ENCODE measurements around the gene CPAMD8.
"Not testable (repeated sequence)": the region's sequence is repeated elsewhere in the genome, so short reads cannot be mapped to it uniquely, and the experiment has no call there.

The CPAMD8 gene

DNA sequence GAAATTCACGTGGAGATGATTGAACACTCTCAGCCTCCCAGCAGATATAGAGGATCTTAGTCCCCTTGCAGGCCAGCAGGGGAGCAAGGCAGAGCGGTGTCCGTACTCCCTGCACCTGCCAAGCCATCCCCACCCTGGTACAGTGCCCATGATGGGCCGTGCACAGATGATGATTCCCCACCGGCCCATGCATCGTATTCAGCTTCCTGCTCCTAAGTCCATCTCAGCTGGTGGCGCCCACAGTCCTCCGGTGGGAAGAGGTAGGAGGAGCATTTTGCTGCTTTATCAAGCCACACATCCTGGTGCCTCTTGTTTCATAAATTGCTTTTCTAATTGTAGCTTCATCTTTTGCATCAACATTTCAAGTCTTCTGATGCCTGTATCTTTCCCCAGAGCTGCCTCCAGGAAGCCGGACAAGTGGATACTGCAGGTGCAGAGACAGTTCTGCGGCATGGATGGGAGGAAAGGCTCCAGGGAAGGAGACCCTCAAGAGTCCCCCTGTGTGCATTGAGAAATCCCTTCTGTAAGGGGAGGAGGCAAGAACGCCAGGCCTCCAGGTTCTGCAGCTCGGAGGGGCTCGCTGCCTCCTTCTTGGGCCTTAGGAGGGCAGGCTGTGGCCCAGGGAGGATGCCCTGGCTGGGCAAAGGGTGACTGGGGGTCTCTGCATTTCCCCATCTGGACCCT, 82.5 kb downstream of the CPAMD8 start:
- TF ChIP-seq, protein P1, sequence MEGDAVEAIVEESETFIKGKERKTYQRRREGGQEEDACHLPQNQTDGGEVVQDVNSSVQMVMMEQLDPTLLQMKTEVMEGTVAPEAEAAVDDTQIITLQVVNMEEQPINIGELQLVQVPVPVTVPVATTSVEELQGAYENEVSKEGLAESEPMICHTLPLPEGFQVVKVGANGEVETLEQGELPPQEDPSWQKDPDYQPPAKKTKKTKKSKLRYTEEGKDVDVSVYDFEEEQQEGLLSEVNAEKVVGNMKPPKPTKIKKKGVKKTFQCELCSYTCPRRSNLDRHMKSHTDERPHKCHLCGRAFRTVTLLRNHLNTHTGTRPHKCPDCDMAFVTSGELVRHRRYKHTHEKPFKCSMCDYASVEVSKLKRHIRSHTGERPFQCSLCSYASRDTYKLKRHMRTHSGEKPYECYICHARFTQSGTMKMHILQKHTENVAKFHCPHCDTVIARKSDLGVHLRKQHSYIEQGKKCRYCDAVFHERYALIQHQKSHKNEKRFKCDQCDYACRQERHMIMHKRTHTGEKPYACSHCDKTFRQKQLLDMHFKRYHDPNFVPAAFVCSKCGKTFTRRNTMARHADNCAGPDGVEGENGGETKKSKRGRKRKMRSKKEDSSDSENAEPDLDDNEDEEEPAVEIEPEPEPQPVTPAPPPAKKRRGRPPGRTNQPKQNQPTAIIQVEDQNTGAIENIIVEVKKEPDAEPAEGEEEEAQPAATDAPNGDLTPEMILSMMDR (conservative IDR thresholded peaks at IDR 0.05) = no peak
- H3K27ac ChIP-seq = no peak overlapping the region

DNA sequence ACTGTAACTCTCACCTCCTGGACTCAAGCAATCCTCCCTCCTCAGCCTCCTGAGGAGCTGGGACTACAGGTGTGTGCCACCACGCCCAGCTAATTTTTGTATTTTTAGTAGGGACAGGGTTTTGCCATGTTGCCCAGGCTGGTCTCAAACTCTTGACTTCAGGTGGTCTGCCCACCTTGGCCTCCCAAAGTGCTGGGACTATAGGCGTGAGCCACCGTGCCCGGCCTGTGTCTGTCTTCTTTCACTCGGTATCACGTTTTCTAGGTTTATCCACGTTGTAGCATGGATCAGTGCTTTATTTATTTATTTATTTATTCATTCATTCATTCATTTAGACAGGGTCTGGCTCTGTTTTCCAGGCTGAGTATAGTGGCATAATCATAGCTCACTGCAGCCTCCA, 83.5 kb downstream of the CPAMD8 start:
- H3K27ac ChIP-seq = not testable (repeated sequence)

DNA sequence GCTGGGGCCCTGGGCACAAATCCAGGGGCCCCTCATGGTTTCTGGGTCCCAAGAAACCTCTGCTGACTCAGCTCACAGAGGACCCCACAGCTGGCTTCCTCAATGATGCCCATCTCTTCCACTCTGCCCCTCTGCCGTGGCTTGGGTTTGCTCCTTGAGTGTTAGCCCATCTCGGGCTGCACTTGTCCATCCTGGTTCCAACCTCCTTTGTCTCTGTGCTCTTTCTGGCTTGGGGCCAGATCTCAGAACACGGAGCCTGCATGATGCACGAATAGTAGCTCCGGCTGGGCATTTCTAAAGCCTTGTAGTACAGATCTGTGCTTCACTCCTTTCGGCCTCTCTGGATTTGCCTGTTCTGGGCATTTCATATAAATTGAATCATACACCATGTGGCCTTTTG, 84.0 kb downstream of the CPAMD8 start:
- no peak overlapping the region for H3K27ac ChIP-seq
- TF ChIP-seq, protein P1 (conservative IDR thresholded peaks at IDR 0.05) = no peak

DNA sequence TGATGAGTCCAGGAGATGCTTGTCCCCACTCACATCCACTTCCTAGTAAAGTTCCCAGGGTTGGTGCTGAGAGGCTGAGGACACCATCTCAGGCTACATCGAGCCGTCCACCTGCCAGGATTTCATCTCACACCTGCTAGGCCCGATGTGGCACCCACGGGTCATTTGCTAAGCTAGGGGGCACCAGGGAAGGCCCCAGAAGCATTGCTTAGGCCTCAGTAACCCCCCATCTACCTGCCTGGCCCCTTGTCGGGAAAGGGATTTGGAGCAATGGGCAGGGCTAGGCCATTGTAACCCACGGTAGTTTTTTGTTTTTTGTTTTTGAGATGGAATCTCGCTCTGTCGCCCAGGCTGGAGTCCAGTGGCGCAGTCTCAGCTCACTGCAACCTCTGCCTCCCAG, 86.0 kb downstream of the CPAMD8 start:
- TF ChIP-seq, protein P1 (conservative IDR thresholded peaks at IDR 0.05) = no peak
- H3K27ac ChIP-seq = no peak overlapping the region

DNA sequence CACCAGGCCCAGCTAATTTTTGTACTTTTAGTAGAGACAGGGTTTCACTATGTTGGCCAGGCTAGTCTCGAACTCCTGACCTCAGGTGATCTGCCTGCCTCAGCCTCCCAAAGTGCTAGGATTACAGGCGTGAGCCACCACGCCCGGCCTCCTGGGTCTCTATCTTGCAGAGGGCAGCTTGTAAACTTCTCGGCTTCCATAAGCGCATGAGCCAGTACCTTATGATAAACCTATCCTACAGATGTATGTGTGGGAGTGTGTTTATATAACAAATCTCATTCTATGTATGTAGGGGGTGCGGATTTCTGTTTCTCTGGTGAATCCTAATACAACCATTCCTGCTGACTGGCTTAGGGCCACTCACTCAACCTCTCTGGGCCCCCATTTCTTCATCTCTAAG, 86.5 kb downstream of the CPAMD8 start:
- not testable (repeated sequence) for H3K27ac ChIP-seq

DNA sequence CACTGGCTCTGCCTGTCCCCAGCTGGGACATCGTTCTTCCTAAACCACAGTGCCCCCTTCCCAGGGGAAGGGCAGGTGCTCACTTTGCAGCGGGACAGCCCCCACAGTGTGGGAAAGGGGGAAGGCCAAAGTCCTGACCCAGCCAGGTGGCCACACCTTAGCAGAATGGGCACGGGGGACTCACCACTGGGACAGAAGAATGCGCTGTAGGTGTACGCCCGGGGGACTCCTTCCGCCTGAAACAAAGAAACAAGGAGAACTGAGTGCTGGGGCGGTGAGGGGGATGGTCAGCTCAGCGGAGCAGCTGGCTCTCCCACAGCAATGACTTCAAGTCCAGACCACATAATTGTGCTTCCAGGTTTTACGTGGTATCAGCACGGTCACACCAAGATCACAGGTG, 88.4 kb downstream of the CPAMD8 start:
- TF ChIP-seq, protein P1 (conservative IDR thresholded peaks at IDR 0.05) = no peak
- no peak overlapping the region for H3K27ac ChIP-seq

DNA sequence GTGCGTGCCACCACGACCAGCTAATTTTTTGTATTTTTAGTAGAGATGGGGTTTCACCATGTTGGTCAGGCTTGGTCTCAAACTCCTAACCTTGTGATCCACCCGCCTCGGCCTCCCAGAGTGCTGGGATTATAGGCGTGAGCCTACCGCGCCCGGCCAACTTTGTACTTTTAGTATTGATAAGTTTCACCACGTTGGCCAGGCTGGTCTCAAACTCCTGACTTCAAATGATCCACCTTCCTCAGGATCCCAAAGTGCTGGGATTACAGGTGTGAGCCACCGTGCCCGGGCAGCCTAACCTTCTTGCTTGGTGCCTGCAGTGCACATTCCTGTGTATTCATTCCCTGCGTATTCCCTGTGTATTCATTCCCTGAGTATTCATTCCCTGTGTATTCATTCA, 88.8 kb downstream of the CPAMD8 start:
- not testable (repeated sequence) for H3K27ac ChIP-seq

DNA sequence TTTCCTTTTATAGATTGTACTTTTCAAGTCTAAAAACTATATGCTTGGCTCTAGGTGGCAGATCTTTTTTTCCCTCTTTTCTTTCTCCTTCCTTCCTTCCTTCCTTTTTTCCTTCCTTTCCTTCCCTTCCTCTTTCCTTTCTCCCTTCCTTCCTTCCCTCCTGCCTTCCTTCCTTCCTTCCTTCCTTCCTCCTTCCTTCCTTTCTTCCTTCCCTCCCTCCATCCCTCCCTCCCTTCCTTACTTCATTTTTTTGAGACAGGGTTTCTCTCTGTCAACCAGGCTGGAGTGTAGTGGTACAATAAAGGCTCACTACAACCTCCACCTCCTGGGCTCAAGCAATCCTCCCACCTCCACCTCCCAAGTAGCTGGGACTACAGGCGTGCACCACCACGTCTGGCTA, 89.7 kb downstream of the CPAMD8 start:
- H3K27ac ChIP-seq = no peak overlapping the region
- TF ChIP-seq, protein P1 (conservative IDR thresholded peaks at IDR 0.05) = no peak

DNA sequence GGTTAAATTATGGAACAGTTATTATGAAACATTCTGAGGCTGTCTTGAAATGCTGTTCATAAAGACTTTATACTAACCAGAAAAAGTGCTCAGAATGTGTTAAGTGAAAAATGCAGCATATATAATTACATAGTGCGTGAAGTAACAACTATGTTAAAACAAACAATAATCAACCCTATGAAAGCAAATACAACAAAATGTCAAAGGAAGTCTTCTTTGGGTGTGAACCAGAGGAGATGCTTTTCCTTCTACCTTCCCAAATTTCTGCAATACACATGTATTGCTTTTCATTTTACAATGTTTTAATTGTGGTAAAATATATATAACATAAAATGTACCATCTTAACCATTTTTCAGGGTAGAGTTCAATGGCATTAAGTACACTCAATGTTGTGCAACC, 92.1 kb downstream of the CPAMD8 start:
- TF ChIP-seq, protein P1 (conservative IDR thresholded peaks at IDR 0.05) = no peak
- no peak overlapping the region for H3K27ac ChIP-seq
